NCI-H2227 treated with DMSO at 0.1 percent for 48 hours (cell line): ENCODE data around the gene TBC1D3D.
"Not testable (repeated sequence)": the region's sequence is repeated elsewhere in the genome, so short reads cannot be mapped to it uniquely, and the experiment has no call there.

ENCODE experiments used
- DNase-seq: peaks from one replicate; lab custom pipeline; 2025; lab: John Stamatoyannopoulos, UW

Gene TBC1D3D

DNA sequence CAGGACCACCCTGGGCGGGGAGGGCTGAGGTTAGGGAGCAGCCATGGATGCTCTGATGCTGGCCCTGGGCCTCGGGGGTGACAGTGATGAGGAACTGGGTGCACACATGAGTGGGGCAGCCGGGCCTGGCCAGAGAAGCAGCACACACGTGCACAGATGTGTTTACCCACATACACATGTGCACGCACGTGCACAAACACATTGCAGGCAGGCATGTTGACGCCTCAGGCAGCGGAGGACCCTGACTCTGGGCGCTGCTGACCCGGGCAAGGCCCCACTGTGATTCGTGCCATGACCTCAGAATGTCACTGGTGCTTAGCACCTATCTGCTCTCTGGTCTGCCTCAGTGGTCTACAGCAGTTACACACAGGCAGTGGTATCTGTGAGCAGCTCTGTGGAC, at the start of gene TBC1D3D:
Gene TBC1D3D (plus strand): TSS at position 301 of the 400 bp plus-strand sequence. CDS start 1,585 bp downstream, outside the sequence.
- DNase-seq, result not testable (repeated sequence)

DNA sequence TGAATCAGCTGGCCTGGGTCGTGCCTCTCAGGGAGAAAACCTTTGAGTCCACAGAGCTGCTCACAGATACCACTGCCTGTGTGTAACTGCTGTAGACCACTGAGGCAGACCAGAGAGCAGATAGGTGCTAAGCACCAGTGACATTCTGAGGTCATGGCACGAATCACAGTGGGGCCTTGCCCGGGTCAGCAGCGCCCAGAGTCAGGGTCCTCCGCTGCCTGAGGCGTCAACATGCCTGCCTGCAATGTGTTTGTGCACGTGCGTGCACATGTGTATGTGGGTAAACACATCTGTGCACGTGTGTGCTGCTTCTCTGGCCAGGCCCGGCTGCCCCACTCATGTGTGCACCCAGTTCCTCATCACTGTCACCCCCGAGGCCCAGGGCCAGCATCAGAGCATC, 14.8 kb upstream of the TBC1D3D start, which contains the start of gene TBC1D3L:
Gene TBC1D3L (minus strand): TSS at position 101 of the 400 bp plus-strand sequence. CDS start 1,540 bp downstream, outside the sequence.
- not testable (repeated sequence) for DNase-seq
